HEK293 (cell line): ENCODE data around the gene RIMKLB.

Experiments used
- CTCF ChIA-PET: fragments of 350-600 bp; formaldehyde crosslinking; extraction: SDS; loops from one replicate; lab custom pipeline; 2021; ENCODE audit warnings: antibody characterized with exemption; lab: Yijun Ruan, JAX
- POLR2A ChIA-PET: fragments of 300-600 bp; formaldehyde crosslinking; extraction: SDS; loops from one replicate; lab custom pipeline; 2020; ENCODE audit warnings: antibody characterized with exemption, inconsistent platforms; lab: Yijun Ruan, JAX
- H3K27ac ChIP-seq: fragments of 200-500 bp; sonication (Bioruptor generic); 2 replicates; pipeline ENCODE4 v1.5.1; 2014; ENCODE audit warnings: low read depth, low read length, control low read depth, inconsistent platforms; ENCODE audit errors: extremely low read depth
- H3K36me3 ChIP-seq, 2 experiments: fragments of 200-500 bp in 1 of 2; sonication (Bioruptor generic) in 1 of 2; 1 replicate in 1 of 2; 2 replicates in 1 of 2; pipeline ENCODE4 v1.5.1; 2014 to 2017; ENCODE audit warnings: inconsistent platforms in 2 of 2, low read length in 2 of 2; ENCODE audit not compliant: control insufficient read depth in 2 of 2, insufficient read depth in 1 of 2
- H3K4me1 ChIP-seq: fragments of 200-500 bp; sonication (Bioruptor generic); 2 replicates; pipeline ENCODE4 v1.5.1; 2014; ENCODE audit warnings: mild to moderate bottlenecking, low read length, inconsistent platforms; ENCODE audit not compliant: control insufficient read depth, insufficient read depth
- H3K4me3 ChIP-seq: 2 replicates; pipeline ENCODE4 v1.5.1; 2011; ENCODE audit warnings: low read depth, mild to moderate bottlenecking, control low read depth, low read length, moderate library complexity
- H3K9me3 ChIP-seq: fragments of 200-500 bp; sonication (Bioruptor generic); 2 replicates; pipeline ENCODE4 v1.5.1; 2014; ENCODE audit warnings: low read depth, low read length, inconsistent platforms; ENCODE audit not compliant: control insufficient read depth, insufficient read depth
- KLF10 ChIP-seq: fragments of 450-650 bp; IDR thresholded peaks from 2 replicates; pipeline ENCODE4 v1.5.1; 2018; ENCODE audit warnings: missing biosample characterization, mild to moderate bottlenecking, missing genetic modification characterization
- KLF16 ChIP-seq: fragments of 450-650 bp; formaldehyde crosslinking; IDR thresholded peaks from 2 replicates; pipeline ENCODE4 v1.5.1; 2017; ENCODE audit warnings: missing biosample characterization, missing genetic modification characterization
- PRDM6 ChIP-seq: fragments of 450-650 bp; formaldehyde crosslinking; IDR thresholded peaks from 2 replicates; pipeline ENCODE4 v1.5.1; 2017; ENCODE audit warnings: missing biosample characterization, missing genetic modification characterization
- RBAK ChIP-seq: fragments of 450-650 bp; formaldehyde crosslinking; IDR thresholded peaks from 2 replicates; pipeline ENCODE4 v1.5.1; 2016; ENCODE audit warnings: missing biosample characterization, missing genetic modification characterization
- REST ChIP-seq: fragments of 450-650 bp; formaldehyde crosslinking; IDR thresholded peaks from 2 replicates; pipeline ENCODE4 v1.5.1; 2016; ENCODE audit warnings: missing biosample characterization, missing genetic modification characterization
- TRIM28 ChIP-seq: IDR thresholded peaks from 2 replicates; pipeline ENCODE4 v1.6.1; 2011; ENCODE audit warnings: low read length, control low read depth, borderline replicate concordance
- ZBTB48 ChIP-seq: fragments of 450-650 bp; formaldehyde crosslinking; IDR thresholded peaks from 2 replicates; pipeline ENCODE4 v1.5.1; 2016; ENCODE audit warnings: missing biosample characterization, missing genetic modification characterization
- ZNF146 ChIP-seq: fragments of 450-650 bp; formaldehyde crosslinking; IDR thresholded peaks from 2 replicates; pipeline ENCODE4 v1.5.1; 2016; ENCODE audit warnings: missing biosample characterization, missing genetic modification characterization
- ZNF157 ChIP-seq: fragments of 450-650 bp; formaldehyde crosslinking; IDR thresholded peaks from 2 replicates; pipeline ENCODE4 v1.5.1; 2016; ENCODE audit warnings: missing biosample characterization, missing genetic modification characterization
- ZNF211 ChIP-seq: fragments of 450-650 bp; formaldehyde crosslinking; IDR thresholded peaks from 2 replicates; pipeline ENCODE4 v1.5.1; 2016; ENCODE audit warnings: low read depth, missing biosample characterization, missing genetic modification characterization
- ZNF214 ChIP-seq: fragments of 450-650 bp; formaldehyde crosslinking; IDR thresholded peaks from 2 replicates; pipeline ENCODE4 v1.5.1; 2017; ENCODE audit warnings: missing biosample characterization, mild to moderate bottlenecking, missing genetic modification characterization, borderline replicate concordance
- ZNF24 ChIP-seq: fragments of 450-650 bp; formaldehyde crosslinking; IDR thresholded peaks from 2 replicates; pipeline ENCODE4 v1.5.1; 2016; ENCODE audit warnings: missing biosample characterization, missing genetic modification characterization
- ZNF548 ChIP-seq: fragments of 450-650 bp; formaldehyde crosslinking; IDR thresholded peaks from 2 replicates; pipeline ENCODE4 v1.5.1; 2016; ENCODE audit warnings: missing biosample characterization, missing genetic modification characterization
- ZNF626 ChIP-seq: fragments of 450-650 bp; sonication (Bioruptor Pico); formaldehyde crosslinking; IDR thresholded peaks from 2 replicates; pipeline ENCODE4 v1.5.1; 2018; ENCODE audit warnings: missing biosample characterization, missing genetic modification characterization, inconsistent platforms
- ZNF677 ChIP-seq: fragments of 450-650 bp; IDR thresholded peaks from 2 replicates; pipeline ENCODE4 v1.5.0; 2018; ENCODE audit warnings: missing biosample characterization, mild to moderate bottlenecking, missing genetic modification characterization, moderate library complexity
- ZNF791 ChIP-seq: fragments of 450-650 bp; formaldehyde crosslinking; IDR thresholded peaks from 2 replicates; pipeline ENCODE4 v1.5.1; 2016; ENCODE audit warnings: missing biosample characterization, missing genetic modification characterization
- ZNF837 ChIP-seq: fragments of 450-650 bp; formaldehyde crosslinking; IDR thresholded peaks from 2 replicates; pipeline ENCODE4 v1.5.1; 2016; ENCODE audit warnings: missing biosample characterization, missing genetic modification characterization
- TF ChIP-seq, protein P1 (sequence below): fragments of 450-650 bp; formaldehyde crosslinking; IDR thresholded peaks from 2 replicates; pipeline ENCODE4 v1.5.1; 2016; ENCODE audit warnings: missing biosample characterization, missing genetic modification characterization
- TF ChIP-seq, protein P2 (sequence below): IDR thresholded peaks from 2 replicates; pipeline ENCODE4 v1.6.1; 2011; ENCODE audit warnings: mild to moderate bottlenecking, low read depth, low read length, borderline replicate concordance
- TF ChIP-seq, protein P3 (sequence below): fragments of 450-650 bp; formaldehyde crosslinking; IDR thresholded peaks from 2 replicates; pipeline ENCODE4 v1.5.1; 2016; ENCODE audit warnings: missing biosample characterization, missing genetic modification characterization

RIMKLB gene

DNA sequence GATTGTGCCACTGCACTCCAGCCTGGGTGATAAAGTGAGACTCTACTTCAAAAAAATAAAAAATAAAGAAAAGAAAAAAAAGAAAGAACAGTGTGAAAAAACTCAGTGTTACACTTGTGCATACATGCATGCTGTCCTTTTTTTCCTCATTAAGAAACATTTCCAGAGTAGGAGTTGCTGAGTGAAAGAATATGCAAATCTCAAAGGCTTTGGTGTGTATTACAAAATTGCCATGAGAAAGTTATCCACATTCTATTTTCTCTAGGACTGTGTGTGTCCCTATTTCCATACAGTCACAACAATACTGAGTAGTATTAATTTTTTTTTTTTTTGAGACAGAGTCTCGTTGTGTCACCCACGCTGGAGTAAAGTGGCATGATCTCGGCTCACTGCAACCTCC, 123.8 kb downstream of the RIMKLB start:
- Histone ChIP-seq H3K4me3 (no peak overlapping the region), H3K4me1 (no peaks in the 10 kb centered on the region)
- TF ChIP-seq ZNF837 (tag by site-specific recombination) (no peak), TRIM28 (no peak), ZNF146 (tag by site-specific recombination) (no peak), RBAK (tag by site-specific recombination) (no peak), REST (tag by site-specific recombination) (no peak), ZNF157 (no peak), ZNF214 (tag by site-specific recombination) (no peak), ZNF626 (tag by site-specific recombination) (no peak), ZBTB48 (tag by site-specific recombination) (no peak), KLF16 (no peak), ZNF548 (tag by site-specific recombination) (no peak), ZNF24 (no peak), ZNF677 (tag by site-specific recombination) (no peak), KLF10 (no peak), PRDM6 (tag by site-specific recombination) (no peak), ZNF791 (tag by site-specific recombination) (no peak), ZNF211 (tag by site-specific recombination) (no peak)
- TF ChIP-seq, protein P1, sequence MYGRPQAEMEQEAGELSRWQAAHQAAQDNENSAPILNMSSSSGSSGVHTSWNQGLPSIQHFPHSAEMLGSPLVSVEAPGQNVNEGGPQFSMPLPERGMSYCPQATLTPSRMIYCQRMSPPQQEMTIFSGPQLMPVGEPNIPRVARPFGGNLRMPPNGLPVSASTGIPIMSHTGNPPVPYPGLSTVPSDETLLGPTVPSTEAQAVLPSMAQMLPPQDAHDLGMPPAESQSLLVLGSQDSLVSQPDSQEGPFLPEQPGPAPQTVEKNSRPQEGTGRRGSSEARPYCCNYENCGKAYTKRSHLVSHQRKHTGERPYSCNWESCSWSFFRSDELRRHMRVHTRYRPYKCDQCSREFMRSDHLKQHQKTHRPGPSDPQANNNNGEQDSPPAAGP (tag by site-specific recombination): no peak
- TF ChIP-seq, protein P2, sequence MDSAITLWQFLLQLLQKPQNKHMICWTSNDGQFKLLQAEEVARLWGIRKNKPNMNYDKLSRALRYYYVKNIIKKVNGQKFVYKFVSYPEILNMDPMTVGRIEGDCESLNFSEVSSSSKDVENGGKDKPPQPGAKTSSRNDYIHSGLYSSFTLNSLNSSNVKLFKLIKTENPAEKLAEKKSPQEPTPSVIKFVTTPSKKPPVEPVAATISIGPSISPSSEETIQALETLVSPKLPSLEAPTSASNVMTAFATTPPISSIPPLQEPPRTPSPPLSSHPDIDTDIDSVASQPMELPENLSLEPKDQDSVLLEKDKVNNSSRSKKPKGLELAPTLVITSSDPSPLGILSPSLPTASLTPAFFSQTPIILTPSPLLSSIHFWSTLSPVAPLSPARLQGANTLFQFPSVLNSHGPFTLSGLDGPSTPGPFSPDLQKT: no peak
- TF ChIP-seq, protein P3, sequence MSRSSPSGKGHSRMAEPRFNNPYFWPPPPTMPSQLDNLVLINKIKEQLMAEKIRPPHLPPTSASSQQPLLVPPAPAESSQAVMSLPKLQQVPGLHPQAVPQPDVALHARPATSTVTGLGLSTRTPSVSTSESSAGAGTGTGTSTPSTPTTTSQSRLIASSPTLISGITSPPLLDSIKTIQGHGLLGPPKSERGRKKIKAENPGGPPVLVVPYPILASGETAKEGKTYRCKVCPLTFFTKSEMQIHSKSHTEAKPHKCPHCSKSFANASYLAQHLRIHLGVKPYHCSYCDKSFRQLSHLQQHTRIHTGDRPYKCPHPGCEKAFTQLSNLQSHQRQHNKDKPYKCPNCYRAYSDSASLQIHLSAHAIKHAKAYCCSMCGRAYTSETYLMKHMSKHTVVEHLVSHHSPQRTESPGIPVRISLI: no peak
- TF ChIP-seq, all 188 proteins: peak for 0
- H3K36me3 ChIP-seq: no peaks in the 10 kb centered on the region
- H3K27ac ChIP-seq: no peak overlapping the region
- CTCF ChIA-PET: interaction anchor here (0.6 to 1.7 kb wide), 4 partner anchors 11 to 228 kb away, joined by 3 to 5 read pairs (median 4); partner anchors contain the start of gene M6PR
- H3K9me3 ChIP-seq: no peaks in the 10 kb centered on the region
- POLR2A ChIA-PET: no interaction called here
